ENCODE measurements around the gene PPP4R3A. TPM values are rescaled to one million over a fixed set of nuclear protein-coding genes. Genes with fewer than 3 reads are reported as not detected.
A peak's percentile ranks its signal among the peaks of the same experiment; 100 is the strongest.

PPP4R3A gene
- total RNA-seq, 2 donors from 2014 or later, result 57.5 to 104 TPM

DNA sequence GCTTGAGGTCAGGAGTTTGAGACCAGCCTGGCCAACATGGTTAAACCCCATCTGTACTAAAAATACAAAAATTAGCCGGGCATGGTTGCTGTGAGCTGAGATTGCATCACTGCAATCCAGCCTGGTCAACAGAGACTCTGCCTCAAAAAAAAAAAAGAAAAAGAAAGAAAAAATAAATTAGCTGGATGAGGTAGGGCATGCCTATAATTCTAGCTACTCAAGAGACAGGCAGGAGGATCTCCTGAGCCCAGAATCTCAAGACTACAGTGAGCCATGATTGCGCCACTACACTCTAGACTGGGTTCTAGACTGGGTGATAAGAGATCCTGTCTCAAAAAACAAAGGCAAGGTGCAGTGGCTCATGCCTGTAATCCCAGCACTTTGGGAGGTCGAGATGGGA, 16.9 kb downstream of the PPP4R3A start:
- Histone ChIP-seq H3K27ac (no peak overlapping the region), H3K4me1 (ENCODE audit: control insufficient read depth in 1 of 2, low read depth in 2 of 2) (peaks cover 34 to 63% of the 10 kb centered on the region in 2 donors), H3K27me3 (replicated peaks; ENCODE audit: insufficient read depth) (no peaks in the 10 kb centered on the region), H3K36me3 (no peaks in the 10 kb centered on the region), H3K9me3 (no peaks in the 10 kb centered on the region), H3K4me3 (no peak overlapping the region)
- TF ChIP-seq, protein P1, sequence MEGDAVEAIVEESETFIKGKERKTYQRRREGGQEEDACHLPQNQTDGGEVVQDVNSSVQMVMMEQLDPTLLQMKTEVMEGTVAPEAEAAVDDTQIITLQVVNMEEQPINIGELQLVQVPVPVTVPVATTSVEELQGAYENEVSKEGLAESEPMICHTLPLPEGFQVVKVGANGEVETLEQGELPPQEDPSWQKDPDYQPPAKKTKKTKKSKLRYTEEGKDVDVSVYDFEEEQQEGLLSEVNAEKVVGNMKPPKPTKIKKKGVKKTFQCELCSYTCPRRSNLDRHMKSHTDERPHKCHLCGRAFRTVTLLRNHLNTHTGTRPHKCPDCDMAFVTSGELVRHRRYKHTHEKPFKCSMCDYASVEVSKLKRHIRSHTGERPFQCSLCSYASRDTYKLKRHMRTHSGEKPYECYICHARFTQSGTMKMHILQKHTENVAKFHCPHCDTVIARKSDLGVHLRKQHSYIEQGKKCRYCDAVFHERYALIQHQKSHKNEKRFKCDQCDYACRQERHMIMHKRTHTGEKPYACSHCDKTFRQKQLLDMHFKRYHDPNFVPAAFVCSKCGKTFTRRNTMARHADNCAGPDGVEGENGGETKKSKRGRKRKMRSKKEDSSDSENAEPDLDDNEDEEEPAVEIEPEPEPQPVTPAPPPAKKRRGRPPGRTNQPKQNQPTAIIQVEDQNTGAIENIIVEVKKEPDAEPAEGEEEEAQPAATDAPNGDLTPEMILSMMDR (IDR thresholded peaks at IDR 0.05), result no peak
- ATAC-seq (ENCODE audit: insufficient number of reproducible peaks, low FRiP score, low read depth) (no peak), DNase-seq (ENCODE audit: low spot score) (no peak)

DNA sequence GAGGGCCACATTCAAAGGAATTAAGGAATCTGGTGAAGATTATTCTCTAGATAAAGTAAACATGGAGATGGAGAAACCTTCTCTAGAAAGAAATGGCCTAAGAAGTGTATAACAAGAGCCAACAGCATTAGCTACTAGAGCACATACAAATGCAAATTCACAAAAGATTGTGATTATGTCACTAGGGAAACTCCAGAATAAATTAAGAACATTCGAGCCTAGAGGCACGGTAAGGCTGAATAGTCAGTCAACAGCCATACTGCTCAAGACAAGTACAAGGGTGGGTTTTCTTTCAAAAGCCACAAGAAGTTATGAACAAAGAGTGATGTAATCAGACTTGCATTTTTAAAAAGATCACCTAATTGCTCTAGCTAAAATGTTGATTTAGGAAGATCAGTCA, 25.4 kb downstream of the PPP4R3A start:
- Histone ChIP-seq H3K36me3 (peaks cover 24% of the 10 kb centered on the region), H3K27ac (no peak overlapping the region), H3K4me3 (no peak overlapping the region), H3K4me1 (ENCODE audit: control insufficient read depth in 1 of 2, low read depth in 2 of 2) (peaks cover 13 to 31% of the 10 kb centered on the region in 2 donors), H3K9me3 (no peaks in the 10 kb centered on the region), H3K27me3 (replicated peaks; ENCODE audit: insufficient read depth) (no peaks in the 10 kb centered on the region)
- TF ChIP-seq, protein P1 (IDR thresholded peaks at IDR 0.05), result no peak
- ATAC-seq (ENCODE audit: insufficient number of reproducible peaks, low FRiP score, low read depth), result no peak
- no peak for DNase-seq (ENCODE audit: low spot score)

DNA sequence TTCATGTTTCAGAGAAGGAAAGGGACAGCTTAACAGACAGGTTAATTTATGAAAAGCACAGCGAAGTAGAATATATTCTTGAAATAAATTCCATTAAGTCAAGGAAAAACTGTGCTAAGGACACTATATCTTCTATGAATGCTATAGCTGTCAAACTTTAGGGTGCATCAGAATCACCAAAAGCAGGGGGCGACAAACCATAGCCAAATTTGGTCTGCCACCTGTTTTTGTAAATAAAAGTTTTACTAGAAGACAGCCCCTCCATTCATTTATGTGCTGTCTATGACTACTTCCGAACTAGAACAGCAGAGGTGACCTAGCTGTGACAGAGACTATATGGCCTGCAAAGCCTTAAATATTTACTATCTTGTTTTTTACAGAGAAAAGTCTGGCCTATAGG, 25.9 kb downstream of the PPP4R3A start:
- no peaks in the 10 kb centered on the region for H3K9me3 ChIP-seq
- H3K4me3 ChIP-seq, result no peak overlapping the region
- DNase-seq (ENCODE audit: low spot score), result no peak
- peaks cover 13 to 31% of the 10 kb centered on the region in 2 donors for H3K4me1 ChIP-seq (ENCODE audit: control insufficient read depth in 1 of 2, low read depth in 2 of 2)
- ATAC-seq (ENCODE audit: insufficient number of reproducible peaks, low FRiP score, low read depth), result no peak
- peaks cover 29% of the 10 kb centered on the region for H3K36me3 ChIP-seq
- no peaks in the 10 kb centered on the region for H3K27me3 ChIP-seq (replicated peaks; ENCODE audit: insufficient read depth)
- H3K27ac ChIP-seq, result no peak overlapping the region
- TF ChIP-seq, protein P1 (IDR thresholded peaks at IDR 0.05), result no peak

DNA sequence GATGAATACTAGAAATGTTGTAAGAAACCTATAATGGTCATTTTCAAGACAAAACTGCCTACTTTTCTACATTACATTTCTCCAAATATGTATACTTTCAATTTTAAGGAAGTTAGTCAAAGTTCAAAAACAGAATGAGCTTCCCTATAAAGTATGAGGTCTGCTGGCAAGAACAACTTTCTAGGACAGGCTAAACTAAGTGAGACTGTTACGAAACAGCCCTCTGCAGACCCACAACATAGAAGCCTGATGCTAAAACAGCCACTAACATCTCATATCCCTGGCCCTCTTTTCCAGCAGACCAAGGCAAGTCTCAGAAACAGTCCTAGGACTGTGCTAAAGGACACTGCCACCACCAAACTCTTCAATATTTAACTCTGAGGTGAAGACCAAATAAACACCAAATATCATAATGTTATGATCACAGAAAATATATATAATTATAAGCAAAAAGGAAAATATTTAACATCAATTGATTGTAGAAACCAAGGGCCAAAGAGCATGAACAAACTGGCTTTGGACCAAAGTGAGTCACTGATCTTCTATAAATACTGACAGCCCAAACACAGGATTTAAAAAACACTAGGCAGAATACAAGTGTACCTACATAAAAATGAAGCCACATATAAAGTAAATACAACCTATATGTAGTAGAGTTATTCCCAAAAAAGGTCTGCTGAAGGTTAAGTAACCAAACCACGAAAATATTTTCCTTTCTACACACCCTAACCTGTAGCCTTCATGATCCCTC, 27.7 kb downstream of the PPP4R3A start:
- Histone ChIP-seq H3K36me3 (peaks cover 35% of the 10 kb centered on the region), H3K27me3 (replicated peaks; ENCODE audit: insufficient read depth) (no peaks in the 10 kb centered on the region), H3K27ac (peak overlapping the region; percentile 59 to 65), H3K4me3 (peak overlapping the region; percentile 19), H3K4me1 (ENCODE audit: control insufficient read depth in 1 of 2, low read depth in 2 of 2) (peaks cover 13 to 42% of the 10 kb centered on the region in 2 donors), H3K9me3 (no peaks in the 10 kb centered on the region)
- ATAC-seq (ENCODE audit: insufficient number of reproducible peaks, low FRiP score, low read depth) (no peak), DNase-seq (ENCODE audit: low spot score) (no peak)
- TF ChIP-seq, protein P1 (IDR thresholded peaks at IDR 0.05), result no peak

DNA sequence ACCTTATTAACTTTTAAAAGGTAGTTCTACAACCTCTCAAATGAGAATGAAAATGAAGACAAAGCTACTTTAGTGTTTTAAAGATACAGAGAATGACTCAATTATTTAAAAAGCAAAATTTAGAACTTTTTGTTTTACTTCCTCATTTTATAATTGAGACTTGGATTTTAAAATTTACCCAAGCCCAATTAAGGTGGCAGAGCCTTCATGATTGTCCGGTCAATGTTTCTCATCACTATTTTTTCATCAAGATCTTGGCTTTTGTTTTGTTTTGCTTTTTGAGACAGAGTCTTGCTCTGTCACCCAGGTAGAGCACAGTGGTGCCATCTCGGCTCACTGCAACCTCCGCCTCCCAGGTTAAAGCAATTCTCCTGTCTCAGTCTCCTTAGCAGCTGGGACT, 32.7 kb downstream of the PPP4R3A start:
- H3K36me3 ChIP-seq, result peaks cover 46% of the 10 kb centered on the region
- no peak overlapping the region for H3K4me3 ChIP-seq
- TF ChIP-seq, protein P1 (IDR thresholded peaks at IDR 0.05), result no peak
- no peaks in the 10 kb centered on the region for H3K9me3 ChIP-seq
- H3K27me3 ChIP-seq (replicated peaks; ENCODE audit: insufficient read depth), result no peaks in the 10 kb centered on the region
- DNase-seq (ENCODE audit: low spot score), result no peak
- H3K27ac ChIP-seq, result no peak overlapping the region
- no peak for ATAC-seq (ENCODE audit: insufficient number of reproducible peaks, low FRiP score, low read depth)
- peaks cover 6 to 36% of the 10 kb centered on the region in 2 donors for H3K4me1 ChIP-seq (ENCODE audit: control insufficient read depth in 1 of 2, low read depth in 2 of 2)

Measured in thoracic aorta (tissue), 2 donors.